SK-N-SH (cell line): ENCODE results near the gene KRT78. TPM values are rescaled to one million over a fixed set of nuclear protein-coding genes. Genes with fewer than 3 reads are reported as not detected.

ENCODE experiments used
- CTCF ChIA-PET: fragments of 300-600, 350-600 bp; formaldehyde crosslinking; extraction: SDS; loops from one replicate; lab custom pipeline; 2021; lab: Yijun Ruan, JAX
- POLR2A ChIA-PET: fragments of 350-600 bp; sonication (Branson Sonifier 250); formaldehyde crosslinking; extraction: SDS; loops from one replicate; lab custom pipeline; 2020; ENCODE audit warnings: antibody characterized with exemption, inconsistent platforms; lab: Yijun Ruan, JAX
- DNase-seq: peaks from one replicate; pipeline ENCODE4 v3.0.0; 2012
- H2AFZ ChIP-seq: fragments of 200-600 bp; sonication (generic); 2 replicates; pipeline ENCODE4 v1.8.1; 2016; ENCODE audit warnings: antibody characterized with exemption, mild to moderate bottlenecking, low read depth
- H3F3A ChIP-seq: fragments of 200-600 bp; sonication (generic); replicated peaks from 2 replicates; pipeline ENCODE3; 2016; ENCODE audit warnings: antibody characterized with exemption, mild to moderate bottlenecking; ENCODE audit not compliant: insufficient read depth
- H3K27ac ChIP-seq, 2 experiments: fragments of 200-500 bp in 1 of 2; fragments of 200-600 bp in 1 of 2; sonication (Bioruptor generic) in 1 of 2; sonication (generic), shearing (Covaris generic) in 1 of 2; 2 replicates each; pipeline versions ENCODE4 v1.5.1 to v1.6.1; 2014 to 2016; ENCODE audit warnings: low read depth in 2 of 2, inconsistent platforms in 1 of 2, low read length in 1 of 2, mild to moderate bottlenecking in 1 of 2, mixed read lengths in 1 of 2
- H3K27me3 ChIP-seq: fragments of 200-600 bp; sonication (generic), shearing (Covaris generic); 2 replicates; pipeline ENCODE4 v1.6.1; 2016; ENCODE audit warnings: mixed run types; ENCODE audit not compliant: insufficient read depth
- H3K36me3 ChIP-seq, 2 experiments: fragments of 200-500 bp in 1 of 2; fragments of 200-600 bp in 1 of 2; sonication (Bioruptor generic) in 1 of 2; sonication (generic) in 1 of 2; replicated peaks in 1 of 2; 2 replicates each; pipeline versions ENCODE3 to v1.5.1; 2014 to 2016; ENCODE audit warnings: low read length in 1 of 2, mild to moderate bottlenecking in 1 of 2; ENCODE audit not compliant: insufficient read depth in 2 of 2, control insufficient read depth in 1 of 2
- H3K4me1 ChIP-seq, 2 experiments: fragments of 200-500 bp in 1 of 2; fragments of 200-600 bp in 1 of 2; sonication (Bioruptor generic) in 1 of 2; sonication (generic), shearing (Covaris generic) in 1 of 2; 2 replicates each; pipeline versions ENCODE4 v1.5.1 to v1.6.1; 2014 to 2016; ENCODE audit warnings: low read depth in 1 of 2, low read length in 1 of 2, mixed run types in 1 of 2; ENCODE audit not compliant: insufficient read depth in 2 of 2, control insufficient read depth in 1 of 2
- H3K4me2 ChIP-seq: fragments of 200-600 bp; sonication (generic), shearing (Covaris generic); 2 replicates; pipeline ENCODE4 v1.6.1; 2017; ENCODE audit warnings: mixed run types
- H3K4me3 ChIP-seq, 2 experiments: fragments of 200-500 bp in 1 of 2; fragments of 200-600 bp in 1 of 2; sonication (Bioruptor generic) in 1 of 2; sonication (generic), shearing (Covaris generic) in 1 of 2; 2 replicates each; pipeline versions ENCODE4 v1.5.1 to v1.8.1; 2014 to 2016; ENCODE audit warnings: low read depth in 2 of 2, inconsistent platforms in 1 of 2, low read length in 1 of 2, mild to moderate bottlenecking in 1 of 2, mixed read lengths in 1 of 2, moderate library complexity in 1 of 2
- H3K79me2 ChIP-seq: fragments of 200-600 bp; sonication (generic); 2 replicates; pipeline ENCODE4 v1.8.1; 2017; ENCODE audit warnings: mild to moderate bottlenecking; ENCODE audit not compliant: insufficient read depth
- H3K9ac ChIP-seq: fragments of 200-600 bp; sonication (generic); 2 replicates; pipeline ENCODE4 v1.6.1; 2017; ENCODE audit warnings: mixed run types
- H3K9me2 ChIP-seq: fragments of 200-600 bp; sonication (generic); 2 replicates; pipeline ENCODE4 v1.6.1; 2017; ENCODE audit warnings: mixed run types
- H3K9me3 ChIP-seq: fragments of 200-600 bp; sonication (generic); 2 replicates; pipeline ENCODE4 v1.6.1; 2017; ENCODE audit warnings: mixed run types, mild to moderate bottlenecking, moderate library complexity
- H4K20me1 ChIP-seq: fragments of 200-600 bp; sonication (generic); 2 replicates; pipeline ENCODE4 v1.6.1; 2017; ENCODE audit warnings: mild to moderate bottlenecking, mixed run types; ENCODE audit not compliant: insufficient read depth
- CHD2 ChIP-seq: fragments of 150-350 bp; IDR thresholded peaks from 2 replicates; pipeline ENCODE4 v1.6.1; 2018; ENCODE audit warnings: low read length; ENCODE audit not compliant: partially characterized antibody
- ELF1 ChIP-seq: IDR thresholded peaks from 2 replicates; pipeline ENCODE4 v1.4.0; 2012
- EP300 ChIP-seq, 2 experiments: IDR thresholded peaks; 2 replicates each; pipeline versions ENCODE4 v1.4.0 to v1.6.1; 2012; ENCODE audit warnings: borderline replicate concordance in 1 of 2, low read depth in 1 of 2, low read length in 1 of 2
- EZH2phosphoT487 ChIP-seq: fragments of 200-600 bp; sonication (generic); IDR thresholded peaks from 2 replicates; pipeline ENCODE4 v1.6.1; 2017; ENCODE audit warnings: low read depth, mixed run types, mild to moderate bottlenecking, antibody characterized with exemption, moderate library complexity, borderline replicate concordance
- FOSL2 ChIP-seq: IDR thresholded peaks from 2 replicates; pipeline ENCODE4 v1.4.0; 2012; ENCODE audit warnings: low read depth, mild to moderate bottlenecking, moderate library complexity, borderline replicate concordance
- IRF3 ChIP-seq: fragments of 150-350 bp; IDR thresholded peaks from 2 replicates; pipeline ENCODE4 v1.6.1; 2016; ENCODE audit warnings: mild to moderate bottlenecking, low read depth, low read length
- MAX ChIP-seq: IDR thresholded peaks from 2 replicates; pipeline ENCODE4 v1.4.0; 2012; ENCODE audit warnings: low read depth
- MEF2A ChIP-seq: IDR thresholded peaks from 2 replicates; pipeline ENCODE4 v1.4.0; 2012; ENCODE audit warnings: low read depth, borderline replicate concordance
- MXI1 ChIP-seq: IDR thresholded peaks from 2 replicates; pipeline ENCODE4 v1.6.1; 2012; ENCODE audit warnings: mild to moderate bottlenecking, low read depth, low read length, improper control_type of control experiment
- NFIC ChIP-seq: IDR thresholded peaks from 2 replicates; pipeline ENCODE4 v1.4.0; 2012; ENCODE audit warnings: borderline replicate concordance
- PBX3 ChIP-seq: IDR thresholded peaks from 2 replicates; pipeline ENCODE4; 2012
- POLR2AphosphoS5 ChIP-seq: IDR thresholded peaks from 2 replicates; pipeline ENCODE4 v1.6.1; 2012; ENCODE audit warnings: low read depth, low read length
- RCOR1 ChIP-seq: fragments of 150-350 bp; IDR thresholded peaks from 2 replicates; pipeline ENCODE4 v1.6.1; 2017; ENCODE audit warnings: antibody characterized with exemption, low read length
- RFX5 ChIP-seq: IDR thresholded peaks from 2 replicates; pipeline ENCODE4 v1.6.1; 2012; ENCODE audit warnings: mild to moderate bottlenecking, improper control_type of control experiment, low read length
- RXRA ChIP-seq: IDR thresholded peaks from 2 replicates; pipeline ENCODE4 v1.4.0; 2012; ENCODE audit warnings: low read depth, mild to moderate bottlenecking, borderline replicate concordance
- SIN3A ChIP-seq: IDR thresholded peaks from 2 replicates; pipeline ENCODE4 v1.6.1; 2012; ENCODE audit warnings: low read depth, mild to moderate bottlenecking, low read length, moderate library complexity, borderline replicate concordance
- TEAD4 ChIP-seq: IDR thresholded peaks from 2 replicates; pipeline ENCODE4 v1.4.0; 2012; ENCODE audit warnings: mild to moderate bottlenecking, borderline replicate concordance; ENCODE audit not compliant: insufficient read depth
- USF2 ChIP-seq: fragments of 150-350 bp; IDR thresholded peaks from 2 replicates; pipeline ENCODE4 v1.6.1; 2017; ENCODE audit warnings: antibody characterized with exemption, low read length, low read depth, borderline replicate concordance
- ZBTB33 ChIP-seq: IDR thresholded peaks from 2 replicates; pipeline ENCODE4 v1.4.0; 2012; ENCODE audit warnings: low read depth, borderline replicate concordance
- polyA plus RNA-seq, 3 experiments: library from polyadenylated mRNA; depleted of rRNA; stranded (reverse); fragments of >200 nt; gene quantifications; 2 replicates each; pipeline ENCODE4 v1.2.3, GENCODE V29; 2012

Gene KRT78
- polyA plus RNA-seq, 1 of the 3 experiments (the other 2 are of a cell fraction), result not detected

- TF ChIP-seq TEAD4 (no peak), USF2 (no peak), CHD2 (no peak), MEF2A (no peak)
These were observed 50.7 kb downstream of the KRT78 start (continued) for GRCh38 chr12:52798003-52798670.

- no peaks in the 10 kb centered on the region for H3K79me2 ChIP-seq
- no peaks in the 10 kb centered on the region for H3K4me1 ChIP-seq
- H3K27ac ChIP-seq, result no peak overlapping the region
- DNase-seq, result no peak
- H3K9me3 ChIP-seq, result no peaks in the 10 kb centered on the region
- no peaks in the 10 kb centered on the region for H4K20me1 ChIP-seq
- CTCF ChIA-PET, result no interaction called here
- POLR2A ChIA-PET, result no interaction called here
- H3K9ac ChIP-seq, result no peak overlapping the region
- no peaks in the 10 kb centered on the region for H3K9me2 ChIP-seq
- no peak overlapping the region for H3K4me3 ChIP-seq
- no peak overlapping the region for H2AFZ ChIP-seq
- no peak overlapping the region for H3K4me2 ChIP-seq
- TF ChIP-seq TEAD4 (no peak), ELF1 (no peak), MEF2A (no peak), EP300 (IDR thresholded peaks at IDR 0.05; ENCODE audit: borderline replicate concordance in 1 of 2, low read depth in 1 of 2, low read length in 1 of 2) (no peak), ZBTB33 (no peak), IRF3 (no peak), EZH2phosphoT487 (no peak), RXRA (no peak), POLR2AphosphoS5 (no peak), RFX5 (no peak), MAX (no peak), FOSL2 (no peak), PBX3 (no peak), MXI1 (no peak), SIN3A (no peak), RCOR1 (no peak), NFIC (no peak)
- TF ChIP-seq, all 33 proteins: peak for 0
- Histone ChIP-seq H3K27me3 (peaks cover 9% of the 10 kb centered on the region; the same call in 1 of the 2 replicates), H3K36me3 (no peaks in the 10 kb centered on the region), H3F3A (peaks cover 3% of the 10 kb centered on the region)
These were observed 51.3 kb downstream of the KRT78 start for GRCh38 chr12:52797529-52797894.
